Measurements from ENCODE around the gene UBR3. TPM values are rescaled to one million over a fixed set of nuclear protein-coding genes. Genes with fewer than 3 reads are reported as not detected.

UBR3 gene
- total and polyA plus RNA-seq, 2 of the 4 experiments (the other 2 are of a cell fraction): 10.0 to 33.9 TPM

DNA sequence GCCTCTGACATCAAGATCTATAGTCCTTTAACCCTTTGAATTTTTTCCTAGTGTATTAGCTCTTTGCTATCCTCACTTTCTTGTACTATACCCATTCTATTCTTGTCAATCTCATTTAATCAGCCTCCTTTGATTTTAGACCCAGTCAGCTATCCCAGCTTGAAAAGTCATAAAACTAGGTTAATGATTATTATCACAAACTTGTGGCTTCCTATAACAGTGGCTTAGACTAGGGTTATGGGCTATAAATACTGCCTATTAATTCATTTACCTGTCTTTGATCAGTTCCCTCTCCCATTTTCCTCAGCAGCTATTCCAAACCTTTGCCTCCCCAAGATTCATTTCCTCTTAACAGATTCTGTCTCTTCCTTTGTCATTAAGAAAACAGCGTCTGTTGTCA lies 174.8 kb downstream of the UBR3 start:
- Histone ChIP-seq H2BK15ac (ENCODE audit: low read depth, low read length) (no peak overlapping the region), H3K56ac (ENCODE audit: extremely low read depth, insufficient read depth, low read length) (no peak overlapping the region), H3K4ac (ENCODE audit: low read depth, low read length) (no peak overlapping the region), H3K79me1 (ENCODE audit: low read depth in 1 of 2, low read length in 2 of 2) (peaks cover 0 to 4% of the 10 kb centered on the region in 2 experiments; a peak in 1 of 4 replicates), H3K9me3 (ENCODE audit: control insufficient read depth, insufficient read depth, low read length) (no peaks in the 10 kb centered on the region; the same call in 1 of the 2 replicates), H4K91ac (ENCODE audit: insufficient read depth, low read depth, low read length) (no peak overlapping the region), H3K4me2 (ENCODE audit: low read depth, low read length) (no peak overlapping the region), H3K23ac (ENCODE audit: low read depth, low read length) (no peak overlapping the region), H3K9me1 (ENCODE audit: insufficient read depth, low read length) (peaks cover 4% of the 10 kb centered on the region; the same call in 1 of the 2 replicates), H4K5ac (ENCODE audit: low read depth, low read length) (no peak overlapping the region), H2AK5ac (ENCODE audit: low read depth, low read length) (no peak overlapping the region), H4K8ac (ENCODE audit: low read depth in 2 of 2, low read length in 2 of 2) (no peak overlapping the region), H3K9ac (ENCODE audit: low read depth, low read length) (no peak overlapping the region), H2BK120ac (ENCODE audit: low read depth, low read length) (no peak overlapping the region), H3K14ac (replicated peaks; ENCODE audit: low read depth, low read length) (no peak overlapping the region), H2AFZ (replicated peaks; ENCODE audit: low read length, poor library complexity) (no peak overlapping the region), H3K27me3 (ENCODE audit: control insufficient read depth, insufficient read depth, low read length) (no peaks in the 10 kb centered on the region), H4K20me1 (ENCODE audit: insufficient read depth, low read length) (no peaks in the 10 kb centered on the region), H3K36me3 (ENCODE audit: control insufficient read depth, insufficient read depth, low read length) (peaks cover 11% of the 10 kb centered on the region), H2AK9ac (replicated peaks; ENCODE audit: low read depth, low read length, poor library complexity) (no peak overlapping the region), H3K18ac (ENCODE audit: low read depth, low read length) (no peak overlapping the region), H2BK20ac (ENCODE audit: low read depth, low read length) (no peak overlapping the region), H3K4me3 (ENCODE audit: insufficient read depth, low read depth, low read length) (no peak overlapping the region), H2BK5ac (ENCODE audit: low read depth, low read length, poor library complexity, severe bottlenecking) (no peak overlapping the region), H3K27ac (ENCODE audit: insufficient read depth, low read length) (no peak overlapping the region), H3K4me1 (ENCODE audit: control insufficient read depth, insufficient read depth, low read length) (no peaks in the 10 kb centered on the region)
- ChIA-PET POLR2A (ENCODE audit: unreplicated experiment) (interaction anchor here (0.7 kb wide), 1 partner anchor 79 kb away, joined by 18 read pairs; no protein-coding TSS in a partner anchor), CTCF (no interaction called here)
- TF ChIP-seq, protein P1, sequence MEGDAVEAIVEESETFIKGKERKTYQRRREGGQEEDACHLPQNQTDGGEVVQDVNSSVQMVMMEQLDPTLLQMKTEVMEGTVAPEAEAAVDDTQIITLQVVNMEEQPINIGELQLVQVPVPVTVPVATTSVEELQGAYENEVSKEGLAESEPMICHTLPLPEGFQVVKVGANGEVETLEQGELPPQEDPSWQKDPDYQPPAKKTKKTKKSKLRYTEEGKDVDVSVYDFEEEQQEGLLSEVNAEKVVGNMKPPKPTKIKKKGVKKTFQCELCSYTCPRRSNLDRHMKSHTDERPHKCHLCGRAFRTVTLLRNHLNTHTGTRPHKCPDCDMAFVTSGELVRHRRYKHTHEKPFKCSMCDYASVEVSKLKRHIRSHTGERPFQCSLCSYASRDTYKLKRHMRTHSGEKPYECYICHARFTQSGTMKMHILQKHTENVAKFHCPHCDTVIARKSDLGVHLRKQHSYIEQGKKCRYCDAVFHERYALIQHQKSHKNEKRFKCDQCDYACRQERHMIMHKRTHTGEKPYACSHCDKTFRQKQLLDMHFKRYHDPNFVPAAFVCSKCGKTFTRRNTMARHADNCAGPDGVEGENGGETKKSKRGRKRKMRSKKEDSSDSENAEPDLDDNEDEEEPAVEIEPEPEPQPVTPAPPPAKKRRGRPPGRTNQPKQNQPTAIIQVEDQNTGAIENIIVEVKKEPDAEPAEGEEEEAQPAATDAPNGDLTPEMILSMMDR (conservative IDR thresholded peaks at IDR 0.05; ENCODE audit: low read depth, low read length): no peak
- TF ChIP-seq RCOR1 (IDR thresholded peaks at IDR 0.05; ENCODE audit: insufficient replicate concordance, low read length) (no peak), SMC3 (IDR thresholded peaks at IDR 0.05; ENCODE audit: low read depth, low read length) (no peak), MAFK (IDR thresholded peaks at IDR 0.05; ENCODE audit: low read depth, low read length) (no peak), MAZ (IDR thresholded peaks at IDR 0.05; ENCODE audit: borderline replicate concordance, low read depth, low read length) (no peak), MXI1 (IDR thresholded peaks at IDR 0.05; ENCODE audit: borderline replicate concordance, low read depth, low read length) (no peak), CEBPB (IDR thresholded peaks at IDR 0.05; ENCODE audit: low read depth, low read length) (no peak)
- TF ChIP-seq, protein P2, sequence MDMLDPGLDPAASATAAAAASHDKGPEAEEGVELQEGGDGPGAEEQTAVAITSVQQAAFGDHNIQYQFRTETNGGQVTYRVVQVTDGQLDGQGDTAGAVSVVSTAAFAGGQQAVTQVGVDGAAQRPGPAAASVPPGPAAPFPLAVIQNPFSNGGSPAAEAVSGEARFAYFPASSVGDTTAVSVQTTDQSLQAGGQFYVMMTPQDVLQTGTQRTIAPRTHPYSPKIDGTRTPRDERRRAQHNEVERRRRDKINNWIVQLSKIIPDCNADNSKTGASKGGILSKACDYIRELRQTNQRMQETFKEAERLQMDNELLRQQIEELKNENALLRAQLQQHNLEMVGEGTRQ (IDR thresholded peaks at IDR 0.05; ENCODE audit: low read depth, low read length): no peak
- TF ChIP-seq, protein P3, sequence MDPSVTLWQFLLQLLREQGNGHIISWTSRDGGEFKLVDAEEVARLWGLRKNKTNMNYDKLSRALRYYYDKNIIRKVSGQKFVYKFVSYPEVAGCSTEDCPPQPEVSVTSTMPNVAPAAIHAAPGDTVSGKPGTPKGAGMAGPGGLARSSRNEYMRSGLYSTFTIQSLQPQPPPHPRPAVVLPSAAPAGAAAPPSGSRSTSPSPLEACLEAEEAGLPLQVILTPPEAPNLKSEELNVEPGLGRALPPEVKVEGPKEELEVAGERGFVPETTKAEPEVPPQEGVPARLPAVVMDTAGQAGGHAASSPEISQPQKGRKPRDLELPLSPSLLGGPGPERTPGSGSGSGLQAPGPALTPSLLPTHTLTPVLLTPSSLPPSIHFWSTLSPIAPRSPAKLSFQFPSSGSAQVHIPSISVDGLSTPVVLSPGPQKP (IDR thresholded peaks at IDR 0.05; ENCODE audit: borderline replicate concordance, low read depth, low read length): no peak
- dilution Hi-C loops (cut with HindIII; ENCODE audit: low sequenced_read_pairs, unreplicated experiment) (no loop called here), intact Hi-C loops (cut with micrococcal nuclease) (no loop called here), in situ Hi-C loops (cut with MboI; ENCODE audit: low sequenced_read_pairs) (no loop called here)
- no peak for ATAC-seq (ENCODE audit: low read depth)
- no peak for DNase-seq
- WGBS, 2 experiments (ENCODE audit: extremely low coverage in 2 of 2, insufficient read length in 1 of 2): no CpG with 5 or more reads among the region's 1 CpG
- no TSS peak for BruUV-seq (replicated peaks)
